Fibroblast of peridontal ligament (primary cell): ENCODE measurements around the gene ATP2B3.

Experiments
- DNase-seq: peaks from one replicate; pipeline ENCODE4 v3.0.0-alpha.2; 2010; ENCODE audit errors: extremely low read depth

The ATP2B3 gene

DNA sequence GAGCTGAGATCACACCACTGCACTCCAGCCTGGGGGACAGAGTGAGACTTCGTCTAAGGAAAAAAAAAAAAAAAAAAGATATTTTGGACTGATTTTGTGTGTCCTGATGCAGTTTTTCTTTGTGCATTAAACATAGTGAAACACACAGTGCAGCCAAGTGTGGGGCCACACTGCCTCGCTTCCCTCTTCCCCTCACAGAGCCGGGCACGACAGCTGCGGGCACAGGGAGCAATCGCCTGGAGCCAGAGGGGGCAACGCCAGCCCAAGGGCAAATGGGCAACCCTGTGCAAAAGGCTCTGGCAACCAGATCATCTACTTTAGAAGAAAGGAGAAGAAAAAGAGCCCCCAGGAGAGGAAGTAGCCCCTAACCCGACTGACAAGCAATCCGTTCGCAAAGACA lies 95.0 kb downstream of the ATP2B3 start:
- DNase-seq = no peak

DNA sequence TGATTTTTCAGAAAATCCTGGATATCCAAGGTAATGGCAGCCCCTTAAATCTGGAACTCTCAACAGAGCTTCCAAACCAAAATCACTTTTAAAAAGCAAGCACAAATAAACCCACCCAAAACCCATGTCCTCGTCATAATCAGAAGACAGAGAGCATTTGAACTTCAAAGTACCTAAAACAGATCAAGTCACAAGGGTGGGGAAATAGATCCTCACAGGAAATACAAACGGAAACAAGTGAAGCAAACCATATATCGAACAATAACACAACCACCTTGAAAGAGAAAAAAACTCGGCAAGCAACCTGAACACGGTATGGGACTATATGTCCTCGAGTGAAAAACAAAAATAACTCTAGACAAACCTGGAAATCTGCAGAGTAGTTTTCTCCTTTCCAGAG lies 97.4 kb downstream of the ATP2B3 start:
- DNase-seq = no peak

- DNase-seq = no peak
Measured at GRCh38 chrX:153620576-153620975, 103.1 kb downstream of the ATP2B3 start.

DNA sequence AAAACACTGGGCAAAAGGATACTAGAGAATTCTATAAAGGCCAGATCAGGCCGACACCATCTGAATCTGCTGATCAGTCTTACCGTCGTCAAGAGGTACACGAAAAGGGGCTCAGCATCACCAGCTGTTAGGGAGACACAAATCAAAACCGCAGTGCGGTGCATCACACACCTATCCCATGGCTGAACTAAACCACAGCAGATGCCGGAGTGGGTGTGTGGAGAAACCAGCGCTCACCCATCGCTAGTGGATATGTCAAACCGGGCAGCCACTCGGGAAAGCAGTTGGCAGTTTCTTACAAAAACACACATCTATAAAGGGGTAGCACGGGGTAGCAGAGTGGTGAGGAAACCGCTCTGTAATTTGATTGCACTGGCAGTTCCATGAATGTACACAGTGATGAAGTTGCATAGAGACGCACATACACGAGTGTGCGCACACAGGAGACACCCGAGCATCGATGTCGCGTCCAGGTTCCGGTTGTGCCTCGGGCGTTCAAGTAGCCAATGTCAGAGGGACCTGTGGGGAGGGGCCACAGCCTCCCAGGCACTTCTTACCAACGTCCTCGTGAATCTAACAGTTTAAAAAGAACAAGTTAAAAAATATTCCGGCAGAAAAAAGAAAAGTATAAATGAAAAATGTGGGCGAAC lies 104.6 kb downstream of the ATP2B3 start:
- DNase-seq = no peak

GRCh38 chrX:153622661-153623309 lies 105.3 kb downstream of the ATP2B3 start:
- DNase-seq = no peak

- DNase-seq = no peak
Measured at GRCh38 chrX:153623310-153624029, 106.0 kb downstream of the ATP2B3 start.

- DNase-seq = no peak
Measured at GRCh38 chrX:153624196-153625091, 107.0 kb downstream of the ATP2B3 start.

DNA sequence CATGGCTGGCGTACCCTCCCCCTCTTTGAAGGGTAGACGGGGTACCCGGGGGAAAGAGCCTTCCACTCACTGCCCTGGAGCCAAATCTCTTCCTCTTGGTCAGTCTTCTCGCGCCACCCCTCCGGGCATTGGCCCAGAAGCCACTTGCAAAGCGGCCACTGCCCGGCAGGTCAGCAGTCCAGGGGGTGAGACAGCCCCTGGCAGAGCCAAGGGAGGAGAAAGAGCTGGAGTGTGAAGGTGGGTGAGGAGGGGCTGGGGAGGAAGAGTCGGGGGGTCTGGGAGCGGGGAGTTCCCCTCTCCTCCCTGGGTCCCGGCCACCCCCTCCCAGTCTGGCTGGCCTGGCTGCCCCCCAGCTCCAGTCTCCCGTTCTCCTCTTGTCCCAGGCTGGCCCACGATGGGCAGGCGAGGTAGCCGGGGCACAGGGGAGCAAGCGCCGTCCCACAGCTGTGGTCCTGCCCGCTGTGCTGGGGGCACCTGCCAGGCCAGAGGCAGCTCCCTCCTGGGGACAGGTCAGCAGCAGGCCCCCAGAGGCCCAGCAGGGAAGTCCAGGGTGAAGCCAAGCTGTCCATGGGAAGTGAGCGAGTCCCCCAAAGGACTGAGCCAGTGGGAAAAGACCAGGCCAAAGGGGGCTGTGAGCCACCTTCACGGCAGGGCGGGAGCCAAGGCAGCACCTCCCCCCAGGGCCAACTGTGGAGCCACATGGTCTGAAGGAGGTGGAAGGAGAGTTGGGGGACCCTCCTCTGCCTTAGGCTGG lies 108.0 kb downstream of the ATP2B3 start:
- DNase-seq = no peak

DNA sequence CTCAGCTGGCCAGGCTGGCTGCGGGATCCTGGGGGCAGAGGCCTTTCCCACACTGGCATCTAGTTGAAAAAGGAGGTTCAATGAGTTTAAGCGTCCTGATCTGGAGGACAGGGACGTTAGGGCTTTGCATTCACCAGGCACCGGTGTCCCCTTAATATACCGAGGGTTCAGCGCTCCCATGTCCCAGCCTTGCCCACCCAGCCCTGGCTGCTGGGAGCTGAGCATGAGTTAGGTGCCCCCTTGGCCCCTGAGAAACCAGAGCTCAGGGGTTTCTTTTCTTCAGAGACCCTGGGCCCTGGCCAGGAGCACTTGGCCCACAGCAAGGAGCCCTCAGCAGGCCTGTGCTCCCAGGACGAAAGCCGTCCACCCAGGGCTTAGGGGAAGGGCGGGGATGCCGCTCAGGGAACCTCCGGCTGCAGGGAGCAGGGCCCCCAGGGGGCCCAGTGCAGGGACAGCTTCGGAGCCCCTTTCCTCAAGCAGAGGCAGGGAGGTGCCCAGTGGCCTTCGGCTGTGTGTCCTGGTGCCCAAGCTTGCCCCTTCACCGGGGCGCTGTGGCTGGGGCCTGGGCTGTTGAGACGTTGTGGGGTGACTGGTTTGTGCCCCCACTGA lies 108.7 kb downstream of the ATP2B3 start:
- DNase-seq = no peak

- no peak for DNase-seq
Measured at GRCh38 chrX:153626863-153627674, 109.6 kb downstream of the ATP2B3 start.

DNA sequence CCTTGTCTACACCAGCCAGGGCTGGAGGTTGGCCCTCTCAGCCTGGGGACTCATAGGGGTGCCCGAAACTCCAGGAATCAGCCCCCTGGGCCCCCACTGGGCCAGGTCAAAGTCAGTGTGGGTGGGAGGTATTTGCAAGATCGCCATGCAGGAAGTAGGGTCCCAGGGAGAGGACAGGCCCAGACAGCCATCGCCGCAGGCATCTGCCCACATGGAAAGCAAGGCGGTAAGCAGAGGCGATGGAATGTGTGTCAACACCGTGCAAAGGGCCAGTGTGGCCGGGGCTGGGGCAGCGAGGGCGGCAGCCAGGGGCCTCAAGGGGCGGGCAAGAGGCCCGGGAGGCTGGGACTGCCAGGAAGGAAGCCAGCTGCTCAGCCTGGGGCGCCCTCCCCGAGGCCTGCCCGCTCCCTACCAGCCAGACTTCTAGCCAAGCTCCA lies 110.3 kb downstream of the ATP2B3 start:
- DNase-seq = no peak

DNA sequence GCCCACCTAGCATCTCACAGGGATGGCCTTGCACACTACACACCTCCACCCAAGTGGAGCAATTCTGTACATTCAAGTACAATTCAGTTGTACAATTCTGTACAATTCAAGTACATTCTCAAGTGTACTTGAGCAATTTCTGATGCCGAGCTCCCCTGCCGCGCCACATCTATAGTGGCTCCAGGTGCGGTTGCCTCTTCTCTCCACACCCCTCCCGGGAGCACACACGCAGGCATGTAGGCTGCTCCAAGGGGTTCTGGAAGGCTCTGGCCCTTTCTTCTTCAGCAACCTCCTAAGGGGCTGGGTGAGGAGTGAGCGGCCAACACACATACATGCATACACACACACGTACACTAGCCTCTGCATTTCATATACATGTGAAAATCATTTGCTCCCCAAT lies 110.7 kb downstream of the ATP2B3 start:
- DNase-seq = no peak

DNA sequence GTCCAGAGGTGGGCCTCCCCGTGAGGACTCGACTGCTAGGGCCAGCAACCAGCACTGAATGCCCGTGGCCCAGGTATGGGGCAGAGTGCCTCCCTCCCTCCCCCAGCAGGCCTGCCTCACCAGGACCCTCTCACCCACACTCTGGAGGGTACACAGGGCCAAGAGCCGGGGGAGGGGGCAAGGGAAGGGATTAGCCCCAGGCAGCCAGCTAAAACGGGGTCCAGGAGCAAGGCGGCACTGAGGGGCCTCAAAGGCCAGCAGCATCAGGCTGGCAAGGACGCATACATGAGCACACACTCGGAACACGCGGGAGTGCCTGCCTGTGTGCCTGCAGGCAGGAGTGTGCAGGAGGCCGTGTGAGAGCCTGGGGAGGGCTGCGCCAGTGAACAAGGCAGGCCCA lies 111.2 kb downstream of the ATP2B3 start:
- no peak for DNase-seq

DNA sequence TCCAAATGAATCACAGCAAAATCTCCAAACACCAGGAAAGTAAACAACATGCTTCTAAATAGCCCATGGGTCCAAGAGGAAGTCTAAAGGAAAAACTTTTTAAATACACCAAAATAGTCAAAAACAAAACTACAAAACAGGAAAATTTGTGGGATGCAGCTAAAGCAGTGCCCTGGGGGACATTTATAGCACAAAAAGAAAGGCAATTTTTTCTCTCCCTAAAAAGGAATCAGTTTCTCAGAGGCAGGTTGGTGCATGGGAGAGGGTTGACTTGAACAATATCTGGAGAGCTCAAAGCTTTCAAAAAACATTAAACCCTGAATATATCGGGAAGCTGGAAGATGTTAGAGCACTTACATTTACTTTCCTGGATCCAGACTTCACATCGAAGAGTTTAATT lies 113.9 kb downstream of the ATP2B3 start:
- DNase-seq = no peak

DNA sequence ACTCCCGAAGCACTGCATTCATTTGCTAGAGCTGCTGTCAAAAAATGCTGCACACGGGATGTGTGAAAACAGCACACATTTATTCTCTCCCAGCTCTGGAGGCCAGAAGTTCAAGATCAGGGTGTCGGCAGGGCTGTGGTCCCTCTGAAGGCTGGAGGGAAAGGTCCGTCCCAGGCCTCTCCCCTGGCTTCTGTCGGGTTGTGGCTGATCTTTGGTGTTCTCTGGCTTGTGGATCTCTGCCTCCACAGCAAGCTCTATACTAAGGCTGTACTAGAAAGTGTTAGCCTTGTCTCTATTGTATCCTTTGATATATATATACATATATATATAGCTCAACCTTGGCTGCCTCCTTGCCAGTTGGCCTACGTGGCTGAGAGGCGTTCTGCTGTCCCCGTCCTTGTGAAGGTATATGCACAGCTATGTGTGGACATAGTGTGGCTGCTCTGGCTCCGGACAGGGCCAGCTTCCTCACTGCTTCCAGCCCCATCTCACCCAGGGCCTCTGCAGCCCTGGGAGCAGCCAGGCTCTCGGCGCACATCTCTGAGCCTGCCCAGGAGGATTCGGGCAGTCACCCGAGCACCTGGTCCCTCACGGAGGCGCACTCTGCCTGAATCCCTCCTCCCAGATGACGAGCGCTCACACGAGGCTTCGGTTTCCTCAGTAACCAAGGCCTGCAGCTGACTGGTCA lies 114.6 kb downstream of the ATP2B3 start:
- no peak for DNase-seq
